HK-2 (cell line): ENCODE data around the gene PNRC1.
"Not testable (repeated sequence)": the region's sequence is repeated elsewhere in the genome, so short reads cannot be mapped to it uniquely, and the experiment has no call there.

Experiments
- DNase-seq: peaks from one replicate; pipeline ENCODE4 v3.0.0-alpha.2; 2018; ENCODE audit not compliant: unreplicated experiment

The PNRC1 gene

DNA sequence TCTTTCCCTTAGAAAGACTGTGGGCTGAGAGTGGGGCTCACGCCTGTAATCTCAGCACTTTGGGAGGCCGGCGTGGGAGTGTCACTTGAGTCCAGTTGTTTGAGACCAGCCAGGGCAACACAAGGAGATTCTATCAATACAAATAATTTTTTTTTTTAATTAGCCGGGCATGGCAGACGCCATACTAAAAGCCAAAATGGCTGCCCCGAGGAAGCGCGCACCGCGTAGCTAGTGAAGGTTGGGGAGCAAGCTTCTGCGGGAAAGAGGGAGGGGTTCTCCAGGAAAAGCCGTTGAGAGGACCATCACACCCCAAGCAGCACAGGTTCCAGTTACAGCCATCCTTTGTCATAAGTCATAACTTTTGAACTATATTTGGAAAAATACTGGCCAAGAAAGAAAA lies 21.3 kb upstream of the PNRC1 start:
- no peak for DNase-seq

DNA sequence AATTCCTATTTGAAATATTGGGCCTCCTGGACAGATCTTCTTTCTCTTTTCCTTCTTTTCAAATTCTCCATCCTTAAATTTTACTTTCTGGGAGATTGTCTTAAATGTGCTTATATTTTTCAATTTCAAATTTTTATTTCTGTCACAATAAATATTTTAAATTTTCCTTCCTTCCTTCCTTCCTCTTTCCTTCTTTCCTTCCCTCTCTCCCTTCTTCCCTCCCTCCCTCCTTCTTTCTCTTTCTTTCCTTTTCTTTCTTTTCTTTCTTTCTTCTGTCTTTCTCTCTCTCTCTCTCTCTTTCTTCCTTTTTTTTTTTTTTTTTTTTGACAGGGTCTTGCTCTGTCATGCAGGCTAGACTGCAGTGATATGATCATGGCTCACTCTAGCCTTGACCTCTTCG lies 16.7 kb upstream of the PNRC1 start:
- no peak for DNase-seq

DNA sequence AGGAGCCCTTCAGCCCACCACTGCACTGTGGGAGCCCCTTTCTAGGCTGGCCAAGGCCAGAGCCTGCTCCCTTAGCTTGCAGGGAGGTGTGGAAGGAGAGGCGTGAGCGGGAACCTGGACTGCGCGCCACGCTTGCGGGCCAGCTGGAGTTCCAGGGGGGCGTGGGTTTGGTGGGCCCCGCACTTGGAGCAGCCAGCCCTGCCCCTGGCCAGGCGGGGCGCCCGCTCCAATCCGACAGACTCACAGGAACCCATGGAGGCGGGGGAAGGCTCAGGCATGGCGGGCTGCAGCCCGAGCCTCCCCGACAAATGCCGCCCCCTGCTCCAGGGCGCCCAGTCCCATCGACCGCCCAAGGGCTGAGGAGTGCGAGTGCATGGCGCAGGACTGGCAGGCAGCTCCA lies 15.6 kb upstream of the PNRC1 start:
- not testable (repeated sequence) for DNase-seq

DNA sequence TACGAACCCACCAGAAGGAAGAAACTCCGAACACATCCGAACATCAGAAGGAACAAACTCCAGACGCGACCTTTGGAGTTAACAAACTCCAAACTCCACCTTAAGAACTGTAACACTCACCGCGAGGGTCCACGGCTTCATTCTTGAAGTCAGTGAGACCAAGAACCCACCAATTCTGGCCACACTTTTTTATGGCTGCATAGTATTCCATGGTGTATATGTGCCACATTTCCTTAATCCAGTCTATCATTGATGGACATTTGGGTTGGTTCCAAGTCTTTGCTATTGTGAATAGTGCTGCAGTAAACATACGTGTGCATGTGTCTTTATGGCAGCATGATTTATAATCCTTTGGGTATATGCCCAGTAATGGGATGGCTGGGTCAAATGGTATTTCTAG lies 14.4 kb upstream of the PNRC1 start:
- DNase-seq = not testable (repeated sequence)

DNA sequence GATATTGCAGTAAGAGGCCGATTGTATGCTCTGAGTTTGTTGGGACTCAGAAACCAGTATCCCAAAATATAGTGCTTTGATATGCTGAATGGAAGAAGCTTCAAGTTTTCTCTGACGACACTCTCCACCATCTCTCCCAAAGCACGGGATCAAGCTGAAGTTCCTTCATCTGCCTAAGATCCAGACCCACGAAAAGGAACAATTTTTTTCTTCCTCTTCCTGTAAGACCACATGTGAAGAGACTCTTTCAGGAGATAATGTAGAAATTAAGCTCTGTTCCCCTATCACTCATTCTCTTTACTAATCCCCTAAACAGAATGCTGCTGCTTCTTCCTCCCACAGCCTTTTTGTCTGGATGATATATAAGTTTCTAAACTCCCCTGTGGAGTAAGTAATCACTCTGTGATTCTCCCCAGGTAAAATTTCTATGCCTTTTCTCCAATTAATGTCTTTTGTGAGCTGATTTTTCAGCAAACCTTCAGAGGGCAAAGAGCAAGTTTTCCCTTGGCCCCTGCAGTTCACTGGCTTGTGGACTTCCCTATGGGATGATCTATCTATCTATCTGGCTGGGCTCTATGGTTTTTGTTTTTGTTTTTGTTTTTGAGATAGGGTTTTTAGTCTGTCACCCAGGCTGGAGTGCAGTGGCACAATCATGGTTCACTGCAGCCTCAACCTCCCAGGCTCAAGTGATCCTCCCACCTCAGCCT lies 13.5 kb upstream of the PNRC1 start:
- DNase-seq = no peak

DNA sequence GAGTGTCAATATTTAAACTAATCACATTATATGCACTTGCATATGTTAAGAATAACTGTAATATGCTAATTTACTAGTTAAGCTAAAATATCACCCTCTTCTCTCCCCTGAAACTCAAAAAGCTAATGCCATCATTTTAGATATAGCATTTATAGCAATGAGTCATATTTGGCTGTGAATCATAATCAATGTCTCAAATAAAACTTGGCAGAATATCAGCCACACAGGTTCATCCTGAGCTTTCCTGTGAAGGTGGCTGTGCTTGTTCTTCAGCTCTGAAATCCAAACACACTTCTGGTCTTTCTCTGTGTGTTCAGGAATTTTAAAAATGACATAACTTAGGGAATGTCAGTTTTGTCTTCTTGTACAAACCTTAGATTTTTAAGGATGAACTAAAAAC lies 12.8 kb upstream of the PNRC1 start:
- no peak for DNase-seq

DNA sequence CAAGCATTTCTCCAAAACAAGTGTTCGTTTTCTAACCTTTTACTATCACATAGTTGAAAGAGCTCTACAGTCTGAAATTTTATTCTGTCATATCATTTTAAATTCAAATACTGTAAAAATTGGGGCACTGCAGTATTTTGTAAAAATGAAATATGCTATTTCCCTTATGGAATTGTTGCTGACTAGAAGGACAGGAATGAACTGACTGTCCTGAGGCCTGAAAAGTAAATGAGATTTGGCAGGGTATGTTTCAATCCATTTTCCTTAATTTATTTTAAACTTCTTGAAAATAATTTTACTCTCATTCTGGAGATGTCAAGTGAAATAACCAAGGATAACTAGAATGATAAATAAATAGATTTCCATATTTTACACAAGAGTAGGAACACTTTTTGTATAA lies 11.9 kb upstream of the PNRC1 start:
- no peak for DNase-seq

DNA sequence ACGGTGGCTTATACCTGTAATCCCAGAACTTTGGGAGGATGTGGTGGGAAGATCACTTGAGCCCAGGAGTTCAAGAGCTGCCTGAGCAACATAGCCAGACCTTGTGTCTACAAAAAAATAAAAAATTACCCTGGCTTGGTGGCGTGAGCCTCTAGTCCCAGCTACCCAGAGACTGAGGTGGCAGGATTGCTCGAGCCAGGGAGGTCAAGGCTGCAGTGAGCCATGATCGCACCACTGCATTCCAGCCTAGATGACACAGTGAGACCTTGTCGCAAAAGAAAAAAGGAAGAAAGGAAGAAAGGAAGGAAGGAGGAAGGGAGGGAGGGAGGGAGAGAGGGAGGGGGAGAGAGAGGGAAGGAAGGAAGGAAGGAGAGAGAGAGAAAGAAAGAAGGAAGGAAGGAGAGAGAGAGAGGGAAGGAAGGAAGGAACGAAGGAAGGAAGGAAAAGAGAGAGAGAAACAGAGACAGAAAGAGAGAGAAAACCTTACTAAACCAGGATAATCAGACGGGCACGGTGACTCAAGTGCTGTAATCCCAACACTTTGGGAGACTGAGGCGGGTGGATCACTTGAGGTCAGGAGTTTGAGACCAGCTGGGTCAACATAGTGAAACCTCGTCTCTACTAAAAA lies 10.9 kb upstream of the PNRC1 start:
- peak; percentile 69 for DNase-seq

DNA sequence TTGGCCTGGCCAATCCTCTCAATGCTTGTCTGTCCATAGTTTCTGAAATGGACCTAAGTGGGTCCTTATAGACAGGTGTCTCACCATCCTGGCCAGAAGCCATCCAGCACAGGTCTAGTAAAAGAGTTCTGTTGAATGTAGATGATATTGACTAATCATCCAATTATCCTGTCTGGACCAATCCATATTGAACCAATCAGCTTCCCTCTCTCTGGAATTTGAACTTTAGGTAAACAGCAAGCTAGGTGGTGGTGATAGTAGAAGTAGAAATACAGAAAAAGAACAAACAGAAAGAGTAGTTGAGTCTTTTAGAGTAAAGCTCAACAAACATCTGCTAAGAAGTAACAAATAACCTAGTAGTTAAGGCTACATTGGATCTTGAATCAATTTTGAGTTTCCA lies 9.5 kb upstream of the PNRC1 start:
- DNase-seq = no peak

DNA sequence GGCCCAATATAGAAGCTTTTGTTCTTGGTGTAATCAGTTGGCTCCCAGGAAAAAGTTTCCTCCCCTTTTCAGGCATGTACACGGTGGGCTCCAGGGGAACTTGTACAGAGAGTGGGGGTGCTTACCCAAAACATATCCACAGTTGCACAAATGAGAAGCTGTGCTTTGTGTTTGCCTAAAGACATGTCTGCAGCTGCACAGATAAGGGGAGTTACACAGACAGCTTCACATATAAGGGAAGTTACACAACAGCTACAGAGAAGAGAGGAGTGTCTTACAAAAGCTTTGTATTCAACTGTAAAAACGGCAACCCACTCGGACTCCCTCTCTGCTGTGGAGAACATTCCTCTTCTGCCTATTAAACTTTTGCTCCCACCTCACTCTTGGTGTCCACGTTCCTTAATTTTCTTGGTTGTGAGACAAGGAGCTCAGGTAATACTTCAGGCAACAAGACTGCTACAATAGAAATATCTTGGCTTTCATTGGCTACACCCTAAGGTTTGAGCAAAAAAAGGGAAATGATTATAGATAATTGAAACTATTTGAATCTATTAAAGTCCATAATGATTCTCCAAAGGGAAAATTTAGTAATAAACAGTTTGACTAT lies 7.4 kb upstream of the PNRC1 start:
- DNase-seq = no peak

DNA sequence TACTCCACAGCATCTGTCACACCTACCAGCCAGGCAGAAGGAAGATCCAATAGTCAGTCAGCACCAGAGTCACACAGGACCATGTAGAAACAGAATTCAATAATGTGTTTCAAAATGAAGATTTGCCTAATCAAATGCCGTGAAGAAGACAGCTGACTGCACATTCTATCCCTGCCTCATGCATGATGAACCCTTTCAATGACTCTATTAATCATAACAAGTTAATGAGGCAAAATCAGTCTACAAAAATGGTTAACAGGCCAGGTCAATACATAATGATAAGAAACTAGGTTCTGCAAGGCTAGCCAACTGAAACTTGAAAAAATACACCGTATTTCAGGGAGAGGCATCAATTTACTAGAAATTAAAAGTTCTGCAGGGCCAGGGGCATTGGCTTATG lies 6.7 kb upstream of the PNRC1 start:
- DNase-seq = no peak

DNA sequence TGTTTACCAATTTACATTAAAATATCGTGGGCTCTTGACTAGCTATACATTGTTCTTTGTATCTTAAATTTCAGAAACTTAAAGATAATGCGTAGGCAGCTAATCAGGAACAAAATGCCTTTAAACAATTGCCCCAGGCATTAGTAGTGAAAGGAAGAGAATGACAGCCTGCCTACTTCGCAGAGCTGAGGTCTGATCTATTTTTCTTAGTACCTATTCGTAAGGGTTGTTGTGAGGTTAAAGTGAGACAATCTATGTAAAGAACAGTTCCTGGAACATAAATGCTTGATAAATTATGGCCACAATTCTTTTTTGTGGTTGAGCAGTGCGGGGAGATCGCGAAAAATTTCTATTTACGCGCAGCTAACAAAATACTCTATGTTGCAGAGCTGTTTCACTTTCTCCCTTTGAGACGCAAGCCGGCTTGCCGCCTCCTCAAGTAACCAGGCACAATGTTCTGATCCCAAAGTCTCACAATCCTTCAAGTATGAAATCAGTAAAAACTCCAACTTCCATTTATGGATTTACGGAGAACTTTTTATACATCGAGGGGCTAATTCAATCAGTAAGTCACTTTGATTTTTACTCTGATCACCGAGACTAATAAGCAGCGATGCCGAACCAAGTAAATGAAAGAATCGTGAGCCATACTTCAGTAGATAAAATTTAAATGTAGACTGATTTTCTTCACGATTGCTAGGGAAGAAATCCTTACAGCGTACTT lies 878 bp upstream of the PNRC1 start:
- DNase-seq = no peak

DNA sequence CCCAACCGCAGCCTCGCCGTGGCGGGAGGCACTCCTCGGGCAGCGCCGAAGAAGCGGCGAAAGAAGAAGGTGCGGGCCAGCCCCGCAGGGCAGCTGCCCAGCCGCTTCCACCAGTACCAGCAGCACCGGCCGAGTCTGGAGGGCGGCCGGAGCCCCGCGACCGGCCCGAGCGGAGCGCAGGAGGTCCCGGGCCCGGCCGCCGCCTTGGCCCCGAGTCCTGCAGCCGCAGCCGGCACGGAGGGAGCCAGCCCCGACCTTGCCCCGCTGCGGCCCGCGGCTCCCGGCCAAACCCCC lies 525 bp downstream of the PNRC1 start:
- DNase-seq = no peak

DNA sequence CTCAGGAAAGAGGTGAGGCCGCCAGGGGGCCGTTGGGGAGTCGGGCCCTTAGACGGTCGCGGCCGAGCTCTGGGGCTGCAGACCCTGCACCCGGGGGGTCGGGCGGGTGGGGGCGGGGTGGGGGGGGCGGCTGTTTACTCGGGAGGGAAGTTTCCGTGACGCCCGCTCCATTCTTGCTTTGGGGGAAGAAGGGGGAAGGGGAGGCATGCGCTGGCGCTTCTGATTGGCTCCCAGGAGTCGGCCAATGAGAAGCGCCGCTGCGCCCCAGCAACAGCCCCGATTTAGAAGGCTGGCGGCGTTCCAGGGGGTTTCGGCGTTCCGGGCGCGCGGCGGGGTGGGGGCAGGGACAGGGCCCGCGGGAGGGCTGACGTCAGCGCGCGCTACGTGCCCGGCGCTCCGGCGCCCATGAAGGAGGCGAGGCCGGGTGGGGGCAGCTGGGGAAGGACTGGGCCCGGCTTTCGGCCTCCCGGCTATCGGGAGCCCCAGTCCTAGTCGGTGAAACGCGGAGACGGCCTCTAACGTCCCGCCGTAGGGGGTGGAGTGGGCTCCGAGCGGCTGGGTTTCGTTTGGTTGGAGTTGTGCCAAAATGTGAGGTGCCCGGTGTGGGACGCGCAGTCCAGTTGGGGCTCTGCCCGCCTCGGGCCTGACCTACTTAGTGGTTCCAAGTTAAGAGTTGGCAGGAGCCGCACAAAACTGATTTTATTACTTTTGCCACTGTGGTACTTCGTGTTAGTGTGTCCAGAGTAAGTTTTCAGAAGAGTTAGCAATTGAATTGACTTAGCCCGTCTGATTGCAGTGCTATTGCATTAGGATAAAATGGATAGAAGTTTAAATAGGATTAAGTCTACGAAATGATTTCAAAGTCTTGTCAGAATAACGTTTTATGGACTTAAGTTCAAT lies 1.1 kb downstream of the PNRC1 start:
- DNase-seq = peak; percentile 98

DNA sequence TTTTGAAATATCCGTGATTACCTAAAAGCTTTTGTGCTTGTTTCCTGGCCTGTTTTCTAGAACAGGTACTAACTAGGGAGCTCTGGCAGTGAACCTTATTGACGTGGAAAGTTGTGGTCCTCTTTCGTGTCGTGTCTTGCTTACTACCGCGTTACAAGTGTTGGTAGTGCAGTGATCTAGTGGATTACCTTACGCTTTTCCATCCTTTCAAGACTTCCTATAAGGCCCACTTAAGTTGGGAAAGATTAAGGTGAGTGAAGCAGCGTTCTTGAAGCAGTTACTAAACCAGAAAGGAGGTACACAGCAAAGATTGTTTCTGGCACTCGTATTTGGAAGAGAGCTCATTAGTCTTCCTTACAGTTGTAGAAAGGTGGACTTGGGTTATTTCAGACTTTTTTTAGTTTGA lies 1.9 kb downstream of the PNRC1 start:
- no peak for DNase-seq

DNA sequence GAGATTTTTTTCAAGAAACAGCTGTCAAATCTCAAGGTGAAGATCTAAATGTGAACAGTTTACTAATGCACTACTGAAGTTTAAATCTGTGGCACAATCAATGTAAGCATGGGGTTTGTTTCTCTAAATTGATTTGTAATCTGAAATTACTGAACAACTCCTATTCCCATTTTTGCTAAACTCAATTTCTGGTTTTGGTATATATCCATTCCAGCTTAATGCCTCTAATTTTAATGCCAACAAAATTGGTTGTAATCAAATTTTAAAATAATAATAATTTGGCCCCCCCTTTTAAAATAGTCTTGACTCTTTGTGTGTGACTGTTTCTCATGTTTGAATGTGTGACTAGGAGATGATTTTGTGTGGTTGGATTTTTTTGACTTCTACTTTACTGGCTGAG lies 4.0 kb downstream of the PNRC1 start:
- DNase-seq = no peak

DNA sequence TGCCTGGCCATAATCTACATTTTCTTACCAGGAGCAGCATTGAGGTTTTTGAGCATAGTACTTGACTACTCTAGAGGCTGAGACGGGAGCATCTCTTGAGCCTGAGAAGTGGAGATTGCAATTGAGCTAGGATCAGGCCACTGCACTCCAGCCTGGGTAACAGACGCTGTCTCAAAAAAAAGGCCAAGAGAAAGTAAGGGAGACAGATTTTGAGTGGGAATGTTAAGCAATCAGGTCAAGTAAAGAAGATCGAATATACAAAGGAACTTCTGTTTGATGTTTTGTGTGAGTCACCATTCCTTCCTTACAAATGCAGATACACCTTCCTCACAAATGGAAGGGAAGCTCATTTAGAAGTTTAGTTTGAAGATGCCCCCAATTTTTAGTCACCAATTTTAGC lies 4.4 kb downstream of the PNRC1 start:
- DNase-seq = no peak

DNA sequence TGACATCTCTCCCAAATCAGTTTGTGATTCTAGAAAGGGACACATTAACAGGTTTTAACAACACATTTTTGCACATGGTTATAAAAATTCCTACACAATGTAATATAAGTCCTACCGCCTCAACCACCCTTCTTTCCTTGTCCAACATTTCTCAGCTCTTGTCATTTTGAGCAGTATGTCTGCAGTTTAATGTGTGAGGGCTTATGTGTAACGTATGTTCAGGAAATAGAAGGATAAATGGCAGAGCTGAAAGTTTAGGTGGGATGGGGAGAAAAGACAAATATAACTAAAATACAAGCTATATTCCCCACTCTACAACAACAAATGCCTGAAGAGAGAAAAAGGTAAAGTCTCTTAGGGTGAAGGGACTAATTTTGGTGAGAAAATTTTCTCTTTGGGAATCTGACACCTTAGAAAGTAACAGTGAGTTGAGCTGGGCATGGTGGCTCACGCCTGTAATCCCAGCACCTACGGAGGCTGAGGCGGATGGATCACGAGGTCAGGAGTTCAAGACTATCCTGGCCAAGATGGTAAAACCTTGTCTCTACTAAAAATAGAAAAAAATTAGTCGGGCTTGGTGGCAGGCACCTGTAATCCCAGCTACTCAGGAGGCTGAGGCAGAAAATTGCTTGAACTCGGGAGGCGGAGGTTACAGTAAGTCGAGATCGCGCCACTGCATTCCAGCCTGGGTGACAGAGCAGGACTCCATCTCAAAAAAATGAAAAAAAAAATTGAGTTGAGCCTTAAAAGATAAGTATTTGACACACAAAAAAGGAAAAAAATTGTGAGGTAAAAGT lies 5.1 kb downstream of the PNRC1 start:
- DNase-seq = no peak

DNA sequence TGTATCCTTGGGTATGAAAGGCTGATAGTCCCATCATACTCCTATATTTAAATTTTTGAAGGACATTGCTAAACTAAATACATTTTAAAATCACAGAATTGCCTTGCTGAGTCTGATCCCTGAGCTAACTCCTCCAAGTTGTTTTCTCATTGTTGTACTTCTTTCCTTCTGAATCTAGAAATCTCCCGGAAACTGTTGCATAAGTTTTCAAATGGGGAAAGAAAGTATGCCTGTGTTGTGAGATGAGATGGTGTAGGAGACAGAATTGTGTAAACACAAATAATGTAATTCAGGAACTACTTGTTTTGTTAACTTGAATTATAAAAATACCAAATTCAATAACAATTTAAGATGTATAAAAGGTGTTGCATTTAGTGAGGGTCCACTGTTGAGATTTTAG lies 7.3 kb downstream of the PNRC1 start:
- no peak for DNase-seq

DNA sequence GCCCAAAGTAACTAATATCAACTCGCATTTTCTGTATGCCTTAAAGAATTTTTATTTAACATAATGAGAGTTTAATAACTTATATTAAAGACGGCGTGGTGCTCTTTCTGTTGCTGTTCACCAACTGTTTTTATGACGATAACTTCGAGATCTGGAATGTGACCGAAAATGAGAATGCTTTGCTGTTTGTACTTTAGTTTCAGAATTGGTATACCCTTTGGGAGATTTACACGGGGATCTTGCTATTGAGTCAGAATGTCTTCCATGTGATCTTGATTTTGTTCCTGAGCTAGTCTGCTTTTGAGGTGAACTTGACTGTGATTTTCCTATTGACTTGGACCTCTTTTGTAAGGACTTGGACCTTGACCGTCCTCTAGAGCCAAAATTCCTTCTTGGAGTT lies 17.9 kb downstream of the PNRC1 start:
- no peak for DNase-seq

DNA sequence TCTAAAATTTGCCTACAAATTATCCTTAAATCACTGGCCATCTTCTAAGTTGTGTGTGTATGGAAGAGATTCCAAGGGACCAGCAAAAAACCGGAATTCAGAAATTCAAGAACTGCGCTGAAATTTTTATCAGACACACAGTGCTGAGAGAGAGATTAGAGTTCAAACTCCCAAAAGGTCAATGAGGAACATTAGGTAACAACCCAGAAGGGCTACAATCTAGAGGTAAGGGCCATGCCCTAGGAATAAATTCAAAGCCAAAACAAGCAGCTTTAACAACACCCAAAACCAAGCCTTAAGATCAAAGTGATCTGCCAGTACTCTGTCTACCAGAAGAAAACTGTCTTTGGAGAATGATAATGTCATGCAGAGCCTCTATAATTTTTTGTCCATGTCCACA lies 19.6 kb downstream of the PNRC1 start:
- no peak for DNase-seq
